ENCODE measurements around the gene SLC18A3. TPM values are rescaled to one million over a fixed set of nuclear protein-coding genes. Genes with fewer than 3 reads are reported as not detected.

SLC18A3 gene
- total RNA-seq, 4 donors from 2014 or later, result not detected

GRCh38 chr10:49634069-49634660 is 24.1 kb downstream of the SLC18A3 start:
- 69 to 78% methylated on average over 7 to 8 of the region's 8 CpGs for WGBS, 2 donors
- peak in 1 of 2 donors; percentile 76 for DNase-seq (ENCODE audit: low spot score in 2 of 2)
- H3K4me3 ChIP-seq (ENCODE audit: low read depth, poor library complexity, severe bottlenecking), result no peak overlapping the region
- intact Hi-C loops (cut with DNase I; ENCODE audit: low total_unique reads), result no loop called here
- TF ChIP-seq CTCF (IDR thresholded peaks at IDR 0.05), result no peak
- TF ChIP-seq POLR2A (IDR thresholded peaks at IDR 0.05), result no peak

DNA sequence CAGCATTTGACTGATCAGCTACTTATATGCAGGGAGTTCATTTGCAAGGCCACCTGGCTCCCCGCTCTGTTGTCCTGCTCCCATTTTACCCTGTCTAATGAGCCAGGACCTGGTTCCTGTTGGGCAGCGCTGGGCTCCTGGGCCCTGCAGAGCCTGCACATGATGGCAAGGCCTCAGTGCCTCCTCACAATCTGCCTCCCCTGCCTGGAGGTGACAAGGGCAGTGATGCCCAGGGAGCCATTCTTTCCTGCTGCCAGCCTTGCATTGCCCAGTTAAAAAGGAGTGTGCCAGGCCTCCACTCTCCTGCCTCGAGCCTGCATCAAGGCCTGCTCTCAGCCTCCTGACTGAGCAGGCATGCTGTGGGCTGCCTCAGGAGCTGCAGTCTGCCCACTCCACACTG is 32.2 kb downstream of the SLC18A3 start:
- no peak overlapping the region for H3K4me3 ChIP-seq (ENCODE audit: low read depth, poor library complexity, severe bottlenecking)
- intact Hi-C loops (cut with DNase I; ENCODE audit: low total_unique reads), result no loop called here
- TF ChIP-seq POLR2A (IDR thresholded peaks at IDR 0.05) (no peak), CTCF (IDR thresholded peaks at IDR 0.05) (no peak)
- peak in 1 of 2 donors; percentile 62 for DNase-seq (ENCODE audit: low spot score in 2 of 2)
- 79 to 91% methylated on average over 3 of the region's 3 CpGs for WGBS, 2 donors

DNA sequence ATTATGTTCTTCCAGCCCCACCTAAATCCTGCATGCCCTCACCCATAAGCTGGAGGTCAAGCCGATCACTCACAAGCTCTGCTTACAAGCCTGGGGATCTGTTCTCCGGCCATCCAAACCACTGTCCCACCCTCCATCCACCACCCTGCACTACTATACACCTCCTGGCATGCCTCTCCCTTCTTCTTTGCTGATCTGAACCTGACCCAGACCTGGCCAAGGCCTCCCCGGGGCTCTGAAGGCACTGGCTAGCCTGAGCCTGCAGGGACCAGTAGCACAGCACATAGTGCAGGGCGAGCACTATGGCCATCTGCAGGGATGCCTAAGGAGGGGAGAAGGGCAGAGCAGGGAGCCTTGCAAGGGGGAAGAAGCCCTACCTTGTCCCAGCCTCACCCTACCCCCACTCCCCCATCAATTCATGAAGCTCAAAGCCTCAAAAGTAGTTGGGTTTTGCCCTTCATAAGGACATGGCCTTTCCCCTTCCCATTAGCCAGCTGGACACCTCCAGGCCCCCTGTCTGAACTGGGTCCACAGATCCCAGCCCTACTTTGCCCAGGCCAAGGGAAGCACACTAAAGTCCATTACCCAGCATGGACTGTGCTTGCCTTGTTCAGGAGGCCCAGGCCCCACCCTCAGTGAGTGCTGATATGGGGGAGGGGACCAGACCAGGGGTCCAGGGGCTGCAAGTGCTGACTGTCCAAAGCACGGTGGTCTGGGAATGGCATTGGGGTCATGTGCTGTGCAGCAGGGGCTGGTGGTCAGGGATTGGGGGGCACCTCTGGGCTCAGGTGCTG is 33.3 kb downstream of the SLC18A3 start:
- no peak overlapping the region for H3K4me3 ChIP-seq (ENCODE audit: low read depth, poor library complexity, severe bottlenecking)
- TF ChIP-seq CTCF (IDR thresholded peaks at IDR 0.05) (no peak), POLR2A (IDR thresholded peaks at IDR 0.05) (no peak)
- intact Hi-C loops (cut with DNase I; ENCODE audit: low total_unique reads), result no loop called here
- 77 to 87% methylated on average over 4 to 5 of the region's 5 CpGs for WGBS, 2 donors
- peak in 1 of 2 donors; percentile 66 for DNase-seq (ENCODE audit: low spot score in 2 of 2)

DNA sequence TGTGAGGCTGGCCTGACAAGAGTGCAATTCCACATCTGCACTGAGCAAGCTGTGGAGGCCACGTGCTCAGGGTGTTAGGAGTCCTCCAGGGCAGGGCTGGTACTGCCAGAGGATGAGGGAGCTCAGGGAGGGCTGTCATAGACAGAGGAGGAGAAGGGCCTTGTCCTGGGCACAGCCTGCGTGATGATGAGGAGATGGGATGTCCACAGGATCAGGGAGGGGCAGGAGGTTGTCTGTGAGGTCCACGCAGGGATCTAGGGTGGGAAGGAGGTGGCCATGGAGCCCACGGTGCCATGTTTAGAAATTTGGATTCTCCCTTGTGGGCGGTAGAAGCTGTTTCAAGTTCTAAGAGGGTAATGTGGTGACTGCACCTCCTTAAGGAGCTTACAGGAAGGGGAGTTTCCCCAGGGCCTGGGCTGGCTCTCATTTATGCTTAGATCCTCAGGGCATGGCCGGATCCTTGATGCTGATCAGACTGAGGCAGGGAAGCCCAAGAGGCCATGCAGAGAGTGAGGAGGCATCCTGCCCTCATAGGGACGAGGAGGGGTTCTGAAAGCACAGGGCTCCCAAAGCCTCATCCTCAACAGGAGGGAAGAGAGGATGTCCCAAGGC is 34.0 kb downstream of the SLC18A3 start:
- DNase-seq (ENCODE audit: low spot score in 2 of 2), result peak in 1 of 2 donors; percentile 73
- TF ChIP-seq POLR2A (IDR thresholded peaks at IDR 0.05), result no peak
- TF ChIP-seq CTCF (IDR thresholded peaks at IDR 0.05), result no peak
- no peak overlapping the region for H3K4me3 ChIP-seq (ENCODE audit: low read depth, poor library complexity, severe bottlenecking)
- intact Hi-C loops (cut with DNase I; ENCODE audit: low total_unique reads), result no loop called here
- WGBS, 2 donors, result 76 to 78% methylated on average over 6 to 7 of the region's 7 CpGs

GRCh38 chr10:49645417-49645816 is 35.3 kb downstream of the SLC18A3 start:
- TF ChIP-seq CTCF (IDR thresholded peaks at IDR 0.05) (no peak), POLR2A (IDR thresholded peaks at IDR 0.05) (no peak)
- no peak overlapping the region for H3K4me3 ChIP-seq (ENCODE audit: low read depth, poor library complexity, severe bottlenecking)
- intact Hi-C loops (cut with DNase I; ENCODE audit: low total_unique reads), result no loop called here
- WGBS, 2 donors, result 86 to 90% methylated on average over 8 of the region's 8 CpGs
- no peak for DNase-seq (ENCODE audit: low spot score in 2 of 2)
